Activated CD4-positive, alpha-beta T cell treated with anti-CD3 and anti-CD28 coated beads, Interleukin-2, Interleukin-6, amounts not matched to agents 100 ng/mL and 50 ng/mL, durations not matched to agents 16 hours and 8 hours (primary cell): ENCODE measurements around the gene ARAP1.
A peak's percentile ranks its signal among the peaks of the same experiment; 100 is the strongest.

Source experiments
- DNase-seq: peaks from one replicate; pipeline ENCODE4 v3.0.0-alpha.2; 2020

The ARAP1 gene

DNA sequence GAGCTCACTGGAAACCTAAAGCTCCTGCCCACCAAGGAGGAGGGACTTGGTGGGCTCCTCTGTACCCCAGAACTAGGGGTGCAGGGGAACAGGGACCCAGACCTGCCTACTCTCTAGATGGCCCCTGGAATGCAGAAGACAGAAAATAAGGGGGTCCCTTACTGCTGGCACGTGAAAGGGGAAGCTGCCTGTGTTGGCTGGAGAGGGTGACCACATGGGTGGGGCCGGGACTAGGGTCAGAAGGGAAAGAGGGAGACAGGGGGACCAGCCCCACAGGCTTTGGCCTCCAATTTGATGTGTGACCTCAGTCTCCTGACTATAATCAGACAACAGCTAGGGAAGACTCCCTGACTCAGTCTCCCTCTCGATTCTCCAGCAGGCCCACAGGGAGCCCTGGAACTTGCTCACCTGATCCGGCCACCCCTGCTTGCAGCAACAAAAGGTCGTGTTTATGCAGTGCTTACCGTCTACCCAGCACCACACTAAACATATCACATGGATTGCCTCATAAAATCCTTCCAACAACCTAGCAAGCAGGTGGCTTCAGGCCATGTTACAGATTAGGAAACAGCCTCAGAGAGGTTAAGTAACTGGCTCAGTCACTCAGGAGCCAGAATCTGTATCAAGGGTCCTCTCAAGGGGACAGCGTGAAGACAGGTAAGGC is 10.2 kb downstream of the ARAP1 start:
- no peak for DNase-seq

DNA sequence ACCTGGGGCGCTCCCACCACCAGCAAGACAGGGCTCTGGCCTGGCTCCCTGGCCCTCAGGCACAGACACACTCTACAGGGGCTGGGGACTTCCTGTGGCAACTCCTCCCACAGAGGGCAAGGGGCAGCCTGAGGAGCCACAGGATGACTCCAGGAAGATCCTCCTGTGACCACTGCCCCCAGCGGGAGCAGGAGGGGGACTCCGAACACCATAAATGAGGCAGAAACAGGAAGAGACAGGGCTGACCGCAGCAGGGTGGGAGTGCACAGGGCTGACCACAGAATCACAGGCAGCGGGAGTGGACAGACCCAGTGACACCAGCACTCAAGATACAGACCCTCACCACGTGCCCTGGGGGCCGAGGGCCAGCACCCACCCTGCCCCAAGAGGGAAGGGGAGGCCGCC is 10.8 kb downstream of the ARAP1 start:
- no peak for DNase-seq

DNA sequence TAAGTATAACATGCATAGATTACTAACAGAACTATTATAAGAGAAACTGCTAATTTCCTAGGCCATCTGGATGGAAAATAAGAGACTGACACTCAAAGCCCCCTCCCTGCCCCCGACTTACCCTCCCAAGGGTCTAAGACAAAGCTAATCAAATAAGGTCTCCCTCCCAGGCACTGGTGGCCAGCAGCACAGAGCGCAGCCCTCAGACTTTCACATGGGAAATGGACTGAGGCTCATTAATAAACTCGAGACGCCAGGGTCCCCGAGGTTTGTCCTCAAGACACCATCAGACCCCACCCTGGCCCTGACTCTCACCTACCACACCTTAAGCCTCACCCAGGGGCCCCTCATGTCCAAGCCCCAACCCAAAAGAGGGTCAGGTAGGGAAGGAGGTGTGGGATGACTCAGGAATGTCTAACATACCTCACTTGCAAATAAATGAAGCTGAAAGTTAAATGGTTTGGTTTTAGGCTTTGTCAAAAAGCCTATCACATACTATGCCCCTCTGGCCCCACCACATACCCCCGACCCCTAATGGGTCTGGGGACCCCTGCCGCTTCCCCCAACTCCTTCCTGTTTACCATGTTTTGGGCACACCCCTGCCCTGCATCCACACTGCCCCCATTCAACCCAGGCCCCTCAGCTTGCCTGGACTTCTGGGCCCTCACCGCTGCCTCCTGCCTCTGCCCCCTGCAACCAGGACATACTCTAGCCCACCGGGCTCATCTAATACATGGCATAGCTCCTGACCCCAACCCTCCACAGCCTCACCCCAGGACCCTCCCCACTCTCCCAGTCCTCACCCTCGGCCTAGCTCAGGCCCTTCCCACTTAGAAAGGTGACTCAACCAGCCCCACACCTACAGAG is 11.4 kb downstream of the ARAP1 start:
- DNase-seq, result no peak

DNA sequence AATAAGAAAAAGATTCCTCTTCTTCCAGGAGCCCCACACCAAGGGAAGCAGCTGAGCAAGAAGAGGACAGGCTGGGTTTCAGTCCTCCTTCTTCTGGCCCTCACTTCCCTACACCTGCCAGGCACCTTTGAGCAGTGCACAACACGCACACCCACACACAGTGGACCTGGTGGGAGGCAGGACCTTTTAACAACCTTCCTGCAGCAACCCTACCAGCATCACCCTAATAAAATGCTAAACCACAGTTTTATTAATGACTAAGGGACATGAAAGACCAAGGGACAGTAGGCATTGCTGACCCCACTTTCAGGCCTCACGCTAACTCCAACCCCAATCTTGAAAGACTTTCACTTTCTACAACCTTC is 12.2 kb downstream of the ARAP1 start:
- no peak for DNase-seq

DNA sequence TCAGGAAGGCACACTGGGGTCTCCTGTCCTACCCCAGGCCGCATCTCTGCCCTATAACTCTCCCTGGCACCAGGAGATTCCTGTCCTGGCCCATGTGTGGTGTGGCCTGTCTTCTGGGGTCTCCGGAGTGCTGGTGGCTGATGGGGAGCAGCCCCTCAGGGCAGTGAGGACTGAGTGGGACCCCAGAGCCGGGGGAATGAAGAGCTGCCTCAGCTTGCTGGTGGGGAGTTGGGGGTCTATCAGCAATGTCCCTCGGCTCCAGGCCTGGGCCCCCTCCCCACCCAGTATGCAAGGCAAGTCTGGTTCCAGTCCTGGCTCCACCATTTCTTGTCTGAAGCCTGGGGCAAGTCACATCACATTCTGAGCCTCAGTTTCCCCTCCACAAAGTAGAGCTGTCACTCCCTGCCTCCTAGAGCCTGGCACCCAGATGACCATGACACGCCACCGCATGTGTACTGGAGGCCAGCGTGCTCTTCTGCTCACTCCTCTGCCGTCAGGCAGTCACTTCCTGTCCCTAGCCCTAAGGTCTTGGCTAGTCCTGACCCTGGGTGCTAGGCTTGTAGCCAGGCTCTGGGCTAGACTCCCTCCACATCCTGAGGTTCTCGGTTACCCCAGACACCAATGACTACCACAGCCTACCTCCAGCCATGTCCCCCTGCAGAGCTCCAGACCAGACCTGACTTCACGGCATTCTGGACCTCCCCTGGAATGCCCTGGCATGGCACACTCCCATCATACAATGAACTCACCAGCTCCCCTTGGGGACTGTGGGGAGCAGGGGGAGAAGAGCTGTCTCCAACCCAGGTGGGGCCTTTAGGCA is 12.8 kb downstream of the ARAP1 start:
- DNase-seq, result no peak

GRCh38 chr11:72738199-72739141 is 13.7 kb downstream of the ARAP1 start:
- DNase-seq, result no peak

DNA sequence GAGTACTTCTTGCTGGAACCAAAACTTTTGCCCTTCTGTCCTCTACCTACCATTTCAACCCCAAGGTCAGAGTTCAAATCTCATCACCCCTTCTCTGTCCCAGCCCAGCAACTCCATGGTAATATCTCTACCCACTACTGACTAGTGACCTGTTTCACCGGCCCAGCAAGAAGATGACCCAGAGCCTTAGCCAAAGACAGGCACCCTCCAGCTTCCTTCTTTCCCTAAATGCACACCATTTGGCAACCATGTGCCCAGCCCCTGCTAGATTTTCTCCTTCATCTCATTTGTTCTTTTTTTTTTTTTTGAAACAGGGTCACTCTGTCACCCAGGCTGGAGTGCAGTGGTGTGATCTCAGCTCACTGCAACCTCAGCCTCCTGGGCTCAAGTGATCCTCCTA is 14.9 kb downstream of the ARAP1 start:
- DNase-seq, result no peak

DNA sequence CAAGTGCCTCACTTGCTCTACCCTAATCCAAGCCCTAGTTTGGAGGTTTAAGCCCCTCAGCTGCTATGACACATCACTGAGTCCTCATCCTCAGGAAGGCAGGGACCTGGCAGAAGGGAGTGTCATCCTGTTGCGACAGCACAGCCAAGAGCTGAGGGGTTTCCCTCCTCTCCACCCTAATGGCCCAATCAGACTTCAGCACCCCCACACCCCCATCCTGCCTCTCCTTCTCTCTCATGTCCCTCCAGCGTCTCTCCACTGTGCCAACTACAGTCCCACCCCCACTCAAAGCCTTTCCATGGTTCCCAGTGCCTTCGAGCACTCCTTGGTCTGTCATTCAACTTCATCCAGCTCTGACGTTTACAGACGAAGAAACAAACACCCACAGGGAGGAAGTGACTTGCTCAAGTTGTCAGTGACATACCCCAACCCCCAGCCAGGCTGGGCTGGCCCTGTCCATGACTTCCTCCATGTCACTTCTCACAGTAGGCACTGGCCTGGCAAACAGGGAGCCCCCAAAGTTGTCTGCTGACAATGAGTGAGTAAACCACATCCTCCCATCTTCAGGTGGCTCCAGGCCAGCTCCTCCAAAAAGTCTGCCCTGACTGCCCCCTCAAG is 15.6 kb downstream of the ARAP1 start:
- peak; percentile 71 for DNase-seq

DNA sequence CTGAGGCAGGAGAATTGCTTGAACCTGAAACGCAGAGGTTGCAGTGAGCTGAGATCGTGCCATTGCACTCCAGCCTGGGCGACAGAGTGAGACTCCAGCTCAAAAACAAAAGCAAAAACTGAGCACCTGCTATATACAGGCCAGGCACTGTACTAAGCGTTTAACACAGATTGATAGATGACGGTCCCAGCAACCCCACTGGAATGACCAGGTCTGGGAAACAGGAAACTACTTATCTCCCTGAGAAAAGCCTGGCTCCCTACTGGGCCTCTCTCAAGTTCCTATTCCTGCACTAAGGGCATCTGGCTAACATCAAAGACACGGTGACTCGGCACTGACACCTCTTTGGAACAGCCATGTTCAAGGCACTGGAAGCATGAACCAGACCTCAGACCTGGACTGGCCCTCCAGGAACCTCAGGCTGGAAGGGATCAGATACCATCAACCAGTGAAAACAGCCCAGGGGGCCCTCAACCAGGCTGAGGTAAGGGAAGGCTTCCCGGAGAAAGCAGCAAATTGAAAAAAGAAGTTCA is 16.6 kb downstream of the ARAP1 start:
- no peak for DNase-seq

DNA sequence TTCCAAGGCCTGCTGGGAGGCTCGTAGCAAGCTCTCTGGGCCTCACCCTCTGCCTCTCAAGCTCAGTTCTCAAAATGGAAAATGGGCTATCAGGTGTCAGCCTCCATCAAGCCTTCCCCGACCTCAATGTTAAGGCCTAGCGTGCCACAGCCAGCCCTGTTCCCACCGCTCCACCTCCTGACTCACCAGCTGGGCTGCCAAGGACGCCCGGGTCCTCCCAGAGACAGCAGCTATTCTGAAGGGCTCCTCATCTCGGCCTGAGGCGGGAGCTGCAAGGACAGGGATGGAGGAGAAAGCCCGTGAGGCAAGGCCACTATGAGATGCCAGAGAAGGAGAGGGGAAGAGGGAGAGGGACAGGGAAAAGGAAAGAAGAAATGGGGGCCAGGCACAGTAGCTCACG is 19.9 kb downstream of the ARAP1 start:
- no peak for DNase-seq

GRCh38 chr11:72730737-72731136 is 21.5 kb downstream of the ARAP1 start:
- no peak for DNase-seq

GRCh38 chr11:72730243-72730642 is 22.0 kb downstream of the ARAP1 start:
- no peak for DNase-seq

DNA sequence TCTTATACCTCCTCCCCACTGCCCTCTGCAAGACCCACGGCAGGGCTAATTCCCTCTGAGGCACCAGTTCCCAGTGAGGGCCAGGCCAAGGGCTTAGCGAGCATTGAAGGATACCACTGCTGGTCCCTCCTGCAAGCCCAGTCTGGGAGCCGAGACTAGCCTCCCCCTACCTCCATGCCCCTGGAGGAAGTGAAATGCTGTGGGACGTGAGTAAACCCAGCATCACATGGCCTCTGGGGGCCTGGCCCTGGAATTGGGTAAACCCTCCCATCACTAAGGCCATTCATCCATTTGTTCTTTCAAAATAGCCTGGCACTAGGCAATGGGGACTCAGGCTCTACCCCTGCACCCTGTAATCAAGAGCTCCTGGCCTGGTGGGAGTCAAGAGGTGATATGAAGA is 24.7 kb downstream of the ARAP1 start:
- DNase-seq, result no peak

GRCh38 chr11:72726266-72727220 is 25.7 kb downstream of the ARAP1 start:
- DNase-seq, result no peak

GRCh38 chr11:72725724-72726028 is 26.5 kb downstream of the ARAP1 start:
- DNase-seq, result no peak

GRCh38 chr11:72724851-72725723 is 27.1 kb downstream of the ARAP1 start:
- peak; percentile 85 for DNase-seq

DNA sequence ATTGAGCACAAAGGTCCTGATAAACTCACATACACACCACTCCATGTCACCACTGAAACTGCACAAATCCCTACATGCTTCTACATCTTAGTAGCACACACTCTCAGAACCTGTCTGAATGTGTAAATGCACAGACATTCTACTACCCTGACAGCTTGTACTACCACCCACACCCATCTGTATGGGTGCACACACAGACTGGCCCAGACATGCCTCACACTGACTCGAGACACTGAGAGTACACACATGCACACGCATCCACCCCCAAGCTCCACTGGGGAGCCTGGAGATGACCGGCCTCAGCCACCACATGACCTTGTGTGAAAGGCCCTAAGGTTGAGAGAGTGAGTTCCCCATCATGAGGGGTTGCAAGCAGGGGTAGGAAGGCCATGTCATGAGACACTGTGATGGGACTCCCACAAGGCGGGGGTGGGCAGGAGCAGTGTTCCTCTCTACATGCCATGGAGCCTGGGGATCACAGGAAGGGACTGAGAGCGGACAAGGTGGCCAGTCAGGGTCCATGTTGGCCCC is 28.1 kb downstream of the ARAP1 start:
- no peak for DNase-seq

- DNase-seq, result no peak
These were observed 28.7 kb downstream of the ARAP1 start for GRCh38 chr11:72723508-72723907.

DNA sequence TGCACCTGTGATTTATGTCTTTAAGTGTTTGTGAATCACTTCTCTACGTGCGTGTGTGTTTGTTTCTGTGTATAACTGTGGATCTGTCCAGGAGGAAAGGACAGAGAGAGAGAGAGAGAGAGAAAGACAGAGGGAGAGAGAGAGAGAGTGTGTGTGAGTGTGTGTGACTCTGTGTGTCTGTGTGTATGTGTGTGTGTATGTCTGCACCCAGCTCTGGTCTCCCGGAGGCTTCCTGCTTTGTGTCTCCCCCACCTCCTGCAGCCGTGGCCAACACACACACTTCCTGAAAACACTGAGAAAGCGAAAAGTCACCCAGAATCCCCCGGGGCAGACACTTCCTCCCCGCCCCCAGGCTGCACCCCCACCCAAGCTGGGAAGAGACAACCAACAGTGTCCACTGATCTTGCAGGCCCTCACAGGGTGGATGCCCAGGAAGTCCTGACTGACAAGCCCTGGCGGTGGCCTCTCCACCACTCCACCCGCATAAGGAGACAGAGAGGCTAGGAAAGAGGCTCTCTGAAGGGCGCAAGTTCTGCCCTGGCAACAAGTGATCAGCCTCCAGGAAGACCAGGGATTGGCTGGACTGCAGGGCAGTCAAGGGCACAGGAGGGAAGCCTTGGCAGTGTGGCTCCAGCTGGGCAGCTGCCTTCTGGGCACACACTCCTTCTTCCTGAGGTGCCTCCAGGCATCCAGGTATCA is 30.0 kb downstream of the ARAP1 start:
- peak; percentile 91 for DNase-seq
